ENCODE measurements around the gene AKAP1. TPM values are rescaled to one million over a fixed set of nuclear protein-coding genes. Genes with fewer than 3 reads are reported as not detected.

The AKAP1 gene
- total RNA-seq, 2 experiments from 2014 or later, result 27.0 to 29.8 TPM

GRCh38 chr17:57048096-57048495 lies 37.0 kb upstream of the AKAP1 start:
- peaks cover 18% of the 10 kb centered on the region for H3K4me1 Mint-ChIP-seq
- peaks cover 37% of the 10 kb centered on the region for H3K27me3 Mint-ChIP-seq
- H3K4me3 Mint-ChIP-seq, result no peak overlapping the region
- ATAC-seq (no peak), DNase-seq (no peak)
- ChIA-PET POLR2A (interaction anchor here (0.8 kb wide), 1 partner anchor 9 kb away, joined by 4 read pairs; no protein-coding TSS in a partner anchor), CTCF (interaction anchor here (0.7 to 1.2 kb wide), 6 partner anchors 9 to 736 kb away, joined by 3 to 7 read pairs (median 3); no protein-coding TSS in a partner anchor)
- intact Hi-C loops (cut with DNase I, micrococcal nuclease), result no loop called here
- no peak overlapping the region for H3K27ac Mint-ChIP-seq
- no peaks in the 10 kb centered on the region for H3K9me3 Mint-ChIP-seq (ENCODE audit: low read depth)
- no peaks in the 10 kb centered on the region for H3K36me3 Mint-ChIP-seq (ENCODE audit: low read depth)

DNA sequence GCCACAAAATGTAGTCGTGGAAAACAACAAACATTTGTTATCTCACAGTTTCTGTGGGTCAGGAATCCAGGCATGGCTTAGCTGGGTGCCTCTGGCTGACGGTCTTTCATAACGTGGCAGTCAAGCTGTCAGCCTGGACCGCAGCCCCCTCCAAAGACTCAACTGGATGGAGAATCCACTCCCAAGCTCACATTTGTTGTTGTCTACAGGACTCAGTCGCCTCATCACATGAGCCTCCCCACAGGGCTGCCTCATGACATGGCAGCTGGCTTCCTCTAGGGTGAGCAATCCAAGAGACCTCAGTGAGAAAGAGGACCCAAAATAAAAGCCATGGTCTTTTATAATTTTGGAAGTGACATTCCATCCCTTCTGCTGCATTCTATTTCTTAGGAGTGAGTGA lies 34.7 kb upstream of the AKAP1 start:
- CTCF ChIA-PET, result interaction anchor here (1.0 kb wide), 1 partner anchor 304 kb away, joined by 3 read pairs; no protein-coding TSS in a partner anchor
- Mint-ChIP-seq H3K27ac (no peak overlapping the region), H3K4me3 (no peak overlapping the region), H3K36me3 (ENCODE audit: low read depth) (no peaks in the 10 kb centered on the region), H3K27me3 (peaks cover 19% of the 10 kb centered on the region), H3K4me1 (peaks cover 18% of the 10 kb centered on the region), H3K9me3 (ENCODE audit: low read depth) (no peaks in the 10 kb centered on the region)
- no peak for ATAC-seq
- intact Hi-C loops (cut with DNase I, micrococcal nuclease), result no loop called here
- no peak for DNase-seq
- POLR2A ChIA-PET, result no interaction called here

- no peaks in the 10 kb centered on the region for H3K36me3 Mint-ChIP-seq (ENCODE audit: low read depth)
- ATAC-seq (no peak), DNase-seq (no peak)
- H3K4me3 Mint-ChIP-seq, result no peak overlapping the region
- CTCF ChIA-PET, result no interaction called here
- peaks cover 6% of the 10 kb centered on the region for H3K4me1 Mint-ChIP-seq
- POLR2A ChIA-PET, result interaction anchor here (0.6 kb wide), 1 partner anchor 223 kb away, joined by 3 read pairs; no protein-coding TSS in a partner anchor
- H3K27ac Mint-ChIP-seq, result no peak overlapping the region
- intact Hi-C loops (cut with DNase I, micrococcal nuclease), result no loop called here
- peaks cover 9% of the 10 kb centered on the region for H3K27me3 Mint-ChIP-seq
- no peaks in the 10 kb centered on the region for H3K9me3 Mint-ChIP-seq (ENCODE audit: low read depth)
Measured at GRCh38 chr17:57051886-57052361, 33.1 kb upstream of the AKAP1 start.

GRCh38 chr17:57062865-57063264 lies 22.2 kb upstream of the AKAP1 start:
- no peak overlapping the region for H3K4me3 Mint-ChIP-seq
- no peaks in the 10 kb centered on the region for H3K4me1 Mint-ChIP-seq
- no peaks in the 10 kb centered on the region for H3K9me3 Mint-ChIP-seq (ENCODE audit: low read depth)
- ChIA-PET POLR2A (interaction anchor here (0.6 kb wide), 1 partner anchor 721 kb away, joined by 3 read pairs; no protein-coding TSS in a partner anchor), CTCF (interaction anchor here (0.6 to 0.8 kb wide), 2 partner anchors 60 to 81 kb away, joined by 3 read pairs; no protein-coding TSS in a partner anchor)
- H3K27me3 Mint-ChIP-seq, result no peaks in the 10 kb centered on the region
- DNase-seq (no peak), ATAC-seq (no peak)
- intact Hi-C loops (cut with DNase I, micrococcal nuclease), result no loop called here
- H3K27ac Mint-ChIP-seq, result no peak overlapping the region
- H3K36me3 Mint-ChIP-seq (ENCODE audit: low read depth), result no peaks in the 10 kb centered on the region

GRCh38 chr17:57067162-57067561 lies 17.9 kb upstream of the AKAP1 start:
- no peaks in the 10 kb centered on the region for H3K27me3 Mint-ChIP-seq
- DNase-seq (no peak), ATAC-seq (no peak)
- intact Hi-C loops (cut with DNase I, micrococcal nuclease), result no loop called here
- no peaks in the 10 kb centered on the region for H3K9me3 Mint-ChIP-seq (ENCODE audit: low read depth)
- CTCF ChIA-PET, result no interaction called here
- no peaks in the 10 kb centered on the region for H3K4me1 Mint-ChIP-seq
- H3K36me3 Mint-ChIP-seq (ENCODE audit: low read depth), result no peaks in the 10 kb centered on the region
- H3K4me3 Mint-ChIP-seq, result no peak overlapping the region
- no peak overlapping the region for H3K27ac Mint-ChIP-seq
- POLR2A ChIA-PET, result no interaction called here

DNA sequence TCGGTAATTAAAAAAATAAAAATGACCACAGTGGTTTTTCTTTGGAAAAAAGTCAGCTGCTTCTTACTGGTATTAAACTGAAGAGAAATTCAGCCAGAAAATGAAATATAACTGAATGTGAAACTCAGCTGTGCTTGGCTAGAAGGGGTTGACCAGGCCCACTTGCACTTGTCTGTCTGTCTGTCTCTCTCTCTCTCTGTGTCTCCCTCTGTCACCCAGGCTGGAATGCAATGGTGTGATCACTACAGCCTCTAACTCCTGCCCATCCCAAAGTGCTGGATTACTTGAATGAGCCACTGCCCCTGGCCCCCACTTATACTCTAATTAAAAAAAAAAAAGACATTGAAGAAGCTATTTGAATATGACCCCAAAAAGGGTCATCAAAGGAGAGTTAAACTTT lies 17.3 kb upstream of the AKAP1 start:
- ChIA-PET POLR2A (no interaction called here), CTCF (no interaction called here)
- intact Hi-C loops (cut with DNase I, micrococcal nuclease), result no loop called here
- Mint-ChIP-seq H3K4me1 (no peaks in the 10 kb centered on the region), H3K9me3 (ENCODE audit: low read depth) (no peaks in the 10 kb centered on the region), H3K4me3 (no peak overlapping the region), H3K36me3 (ENCODE audit: low read depth) (no peaks in the 10 kb centered on the region), H3K27me3 (no peaks in the 10 kb centered on the region), H3K27ac (no peak overlapping the region)
- DNase-seq (no peak), ATAC-seq (no peak)

DNA sequence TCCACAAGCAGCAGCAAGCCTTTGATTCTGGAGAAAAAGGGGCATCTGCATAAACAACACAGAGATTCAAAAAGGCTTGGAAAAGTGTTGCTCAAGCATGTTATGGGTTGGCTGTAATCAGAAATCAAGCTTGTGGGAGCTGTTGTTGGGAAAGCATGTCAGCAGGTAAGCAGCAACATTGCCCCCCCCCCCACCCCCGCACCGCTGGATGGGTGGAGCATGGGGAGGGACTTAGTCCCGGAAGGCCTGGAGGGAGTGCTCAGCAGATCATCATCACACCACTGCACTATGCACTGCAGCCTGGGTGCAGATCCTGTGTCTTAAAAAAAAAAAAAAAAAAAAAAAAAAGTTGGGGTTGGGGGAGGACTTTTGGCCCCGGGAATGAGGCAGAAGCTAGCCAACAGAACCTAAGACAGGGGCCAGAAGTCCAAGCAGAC lies 16.8 kb upstream of the AKAP1 start:
- DNase-seq (no peak), ATAC-seq (no peak)
- CTCF ChIA-PET, result no interaction called here
- no peaks in the 10 kb centered on the region for H3K27me3 Mint-ChIP-seq
- H3K4me3 Mint-ChIP-seq, result no peak overlapping the region
- intact Hi-C loops (cut with DNase I, micrococcal nuclease), result no loop called here
- H3K36me3 Mint-ChIP-seq (ENCODE audit: low read depth), result no peaks in the 10 kb centered on the region
- POLR2A ChIA-PET, result no interaction called here
- no peak overlapping the region for H3K27ac Mint-ChIP-seq
- H3K9me3 Mint-ChIP-seq (ENCODE audit: low read depth), result no peaks in the 10 kb centered on the region
- H3K4me1 Mint-ChIP-seq, result no peaks in the 10 kb centered on the region

- DNase-seq, result no peak
- intact Hi-C loops (cut with DNase I, micrococcal nuclease), result no loop called here
- no peaks in the 10 kb centered on the region for H3K36me3 Mint-ChIP-seq (ENCODE audit: low read depth)
- H3K4me3 Mint-ChIP-seq, result no peak overlapping the region
- CTCF ChIA-PET, result no interaction called here
- POLR2A ChIA-PET, result no interaction called here
- no peaks in the 10 kb centered on the region for H3K9me3 Mint-ChIP-seq (ENCODE audit: low read depth)
- no peaks in the 10 kb centered on the region for H3K27me3 Mint-ChIP-seq
- no peak overlapping the region for H3K27ac Mint-ChIP-seq
- H3K4me1 Mint-ChIP-seq, result no peaks in the 10 kb centered on the region
- no peak for ATAC-seq
Measured at GRCh38 chr17:57068707-57069106, 16.3 kb upstream of the AKAP1 start.

GRCh38 chr17:57071991-57072944 lies 12.8 kb upstream of the AKAP1 start:
- Mint-ChIP-seq H3K36me3 (ENCODE audit: low read depth) (no peaks in the 10 kb centered on the region), H3K27me3 (no peaks in the 10 kb centered on the region), H3K27ac (no peak overlapping the region), H3K9me3 (ENCODE audit: low read depth) (no peaks in the 10 kb centered on the region), H3K4me1 (no peaks in the 10 kb centered on the region), H3K4me3 (no peak overlapping the region)
- CTCF ChIA-PET, result interaction anchor here (1.3 kb wide), 1 partner anchor 83 kb away, joined by 3 read pairs; no protein-coding TSS in a partner anchor
- DNase-seq, result no peak
- intact Hi-C loops (cut with DNase I, micrococcal nuclease), result no loop called here
- POLR2A ChIA-PET, result no interaction called here
- no peak for ATAC-seq

GRCh38 chr17:57073626-57074025 lies 11.4 kb upstream of the AKAP1 start:
- no peak for ATAC-seq
- Mint-ChIP-seq H3K9me3 (ENCODE audit: low read depth) (no peaks in the 10 kb centered on the region), H3K4me3 (no peak overlapping the region), H3K27ac (no peak overlapping the region), H3K36me3 (ENCODE audit: low read depth) (no peaks in the 10 kb centered on the region), H3K27me3 (no peaks in the 10 kb centered on the region), H3K4me1 (no peaks in the 10 kb centered on the region)
- DNase-seq, result no peak
- intact Hi-C loops (cut with DNase I, micrococcal nuclease), result no loop called here
- ChIA-PET CTCF (interaction anchor here (0.7 to 1.3 kb wide), 3 partner anchors 11 to 84 kb away, joined by 3 to 5 read pairs (median 3); partner anchors contain the start of gene AKAP1), POLR2A (no interaction called here)

- CTCF ChIA-PET, result interaction anchor here (0.5 kb wide), 1 partner anchor 1047 kb away, joined by 3 read pairs; no protein-coding TSS in a partner anchor
Measured at GRCh38 chr17:57075193-57075592, 9.9 kb upstream of the AKAP1 start.

DNA sequence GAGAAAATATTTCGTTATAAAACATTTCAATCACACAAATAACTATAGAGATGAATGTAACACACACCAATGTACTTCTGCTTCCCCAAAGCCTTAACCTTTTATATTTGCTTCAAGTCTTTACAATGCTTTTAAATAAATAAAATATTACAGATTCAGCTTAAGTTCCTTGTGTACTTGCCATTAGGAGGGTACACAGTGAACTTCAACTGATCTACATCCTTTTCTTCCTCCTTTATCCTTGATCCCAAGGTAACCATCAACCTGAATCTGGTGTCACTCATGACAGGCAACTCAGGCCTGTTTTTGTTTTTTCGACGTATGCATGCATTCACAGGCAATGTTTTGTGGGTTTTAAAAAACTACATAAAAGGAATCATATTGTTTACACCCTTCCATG lies 9.3 kb upstream of the AKAP1 start:
- DNase-seq, result no peak
- no peak for ATAC-seq
- Mint-ChIP-seq H3K9me3 (ENCODE audit: low read depth) (no peaks in the 10 kb centered on the region), H3K4me3 (no peak overlapping the region), H3K36me3 (ENCODE audit: low read depth) (no peaks in the 10 kb centered on the region), H3K27ac (no peak overlapping the region), H3K4me1 (peaks cover 6% of the 10 kb centered on the region), H3K27me3 (no peaks in the 10 kb centered on the region)
- intact Hi-C loops (cut with DNase I, micrococcal nuclease), result no loop called here
- ChIA-PET CTCF (interaction anchor here (0.5 kb wide), 1 partner anchor 1046 kb away, joined by 3 read pairs; no protein-coding TSS in a partner anchor), POLR2A (no interaction called here)

More at GRCh38 chr17:57075193-57075592, 9.9 kb upstream of the AKAP1 start:
- POLR2A ChIA-PET, result no interaction called here
- Mint-ChIP-seq H3K4me3 (no peak overlapping the region), H3K36me3 (ENCODE audit: low read depth) (no peaks in the 10 kb centered on the region), H3K27ac (no peak overlapping the region), H3K9me3 (ENCODE audit: low read depth) (no peaks in the 10 kb centered on the region), H3K4me1 (no peaks in the 10 kb centered on the region), H3K27me3 (no peaks in the 10 kb centered on the region)
- no peak for DNase-seq
- ATAC-seq, result no peak
- intact Hi-C loops (cut with DNase I, micrococcal nuclease), result no loop called here
